HG02852 (cell line): ENCODE data around the gene KDM4F.

Experiments
- ATAC-seq: cut with Tn5 transposase; IDR thresholded peaks from one replicate; pipeline ENCODE4 v1.9.1; 2021; ENCODE audit warnings: mild to moderate bottlenecking, moderate library complexity; ENCODE audit not compliant: unreplicated experiment

KDM4F gene

GRCh38 chr11:95089620-95090542 is 40.7 kb downstream of the KDM4F start, which contains the start of gene ENDOD1:
ENDOD1 (plus strand) TSS chr11:95089846; CDS start chr11:95089928, 82 bp downstream.
- ATAC-seq: peak; percentile 89

GRCh38 chr11:95091663-95092180 is 42.5 kb downstream of the KDM4F start:
- no peak for ATAC-seq

GRCh38 chr11:95092549-95093324 is 43.5 kb downstream of the KDM4F start:
- no peak for ATAC-seq

GRCh38 chr11:95093548-95093947 is 44.3 kb downstream of the KDM4F start:
- ATAC-seq: no peak

GRCh38 chr11:95095858-95096587 is 46.8 kb downstream of the KDM4F start:
- ATAC-seq: peak; percentile 72

- no peak for ATAC-seq
These were observed 48.0 kb downstream of the KDM4F start for GRCh38 chr11:95097209-95097608.

- ATAC-seq: no peak
These were observed 49.6 kb downstream of the KDM4F start for GRCh38 chr11:95098826-95099225.

GRCh38 chr11:95100191-95100648 is 51.0 kb downstream of the KDM4F start:
- no peak for ATAC-seq
